Erythroblast (primary cell): ENCODE results near the gene METTL27.

Experiments used
- GATA1 ChIP-seq: IDR thresholded peaks from 2 replicates; pipeline ENCODE4 v1.6.1; 2011; ENCODE audit warnings: low read depth, mild to moderate bottlenecking, control low read depth, low read length, moderate library complexity
- POLR2A ChIP-seq: IDR thresholded peaks from 2 replicates; pipeline ENCODE4 v1.6.1; 2011; ENCODE audit warnings: mild to moderate bottlenecking, low read length

DNA sequence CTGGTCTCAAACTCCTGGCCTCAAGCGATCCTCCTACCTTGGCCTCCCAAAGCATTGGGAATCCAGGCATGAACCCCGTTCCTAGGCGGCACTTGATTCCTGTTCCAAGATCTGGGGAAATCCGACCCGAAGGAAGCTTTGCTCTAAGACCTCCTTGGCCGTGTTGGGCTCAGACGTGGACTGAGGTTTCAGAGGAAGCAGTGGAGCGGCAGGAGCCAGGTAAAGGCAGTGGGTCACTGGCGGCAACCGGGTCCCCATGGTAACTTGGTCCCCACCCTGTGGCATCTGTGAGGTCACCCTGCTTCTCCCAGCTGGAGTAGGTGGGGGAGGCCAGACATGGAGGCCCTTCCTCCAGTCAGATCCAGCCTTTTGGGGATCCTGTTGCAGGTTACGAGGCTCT is 18.5 kb upstream of the METTL27 start, which contains the start of gene TMEM270:
- TF ChIP-seq POLR2A (no peak), GATA1 (no peak)
